Lung (tissue), 12 donors: ENCODE results near the gene FIGNL2. TPM values are rescaled to one million over a fixed set of nuclear protein-coding genes. Genes with fewer than 3 reads are reported as not detected.

ENCODE experiments used
- ATAC-seq: fragments of 200-7000 bp; cut with Tn5 transposase; one replicate; pipeline ENCODE4 v1.9.1; 2020; ENCODE audit warnings: moderate number of reproducible peaks; ENCODE audit not compliant: insufficient read depth, low FRiP score
- DNase-seq, 3 donors: peaks; one replicate each; pipeline ENCODE4 v3.0.0-alpha.2; 2013 to 2017
- H3K27ac ChIP-seq, 2 donors: one replicate each; pipeline ENCODE4 v1.5.1; 2013; ENCODE audit warnings: mild to moderate bottlenecking in 2 of 2, moderate library complexity in 2 of 2, control low read depth in 1 of 2, inconsistent platforms in 1 of 2, low read depth in 1 of 2, low read length in 1 of 2
- H3K27me3 ChIP-seq, 3 donors: one replicate each; pipeline ENCODE4 v1.5.1; 2013; ENCODE audit warnings: low read length in 2 of 3; ENCODE audit not compliant: control insufficient read depth in 3 of 3, insufficient read depth in 3 of 3
- H3K36me3 ChIP-seq, 4 donors: one replicate each; pipeline ENCODE4 v1.5.1; 2013; ENCODE audit warnings: low read length in 4 of 4, mild to moderate bottlenecking in 1 of 4, moderate library complexity in 1 of 4; ENCODE audit not compliant: control insufficient read depth in 4 of 4, insufficient read depth in 4 of 4
- H3K4me1 ChIP-seq, 5 donors: one replicate each; pipeline ENCODE4 v1.5.1; 2013; ENCODE audit warnings: low read length in 5 of 5, mild to moderate bottlenecking in 2 of 5, moderate library complexity in 1 of 5; ENCODE audit not compliant: control insufficient read depth in 5 of 5, insufficient read depth in 5 of 5
- H3K4me3 ChIP-seq: one replicate; pipeline ENCODE4 v1.5.1; 2013; ENCODE audit warnings: mild to moderate bottlenecking, control low read depth, moderate library complexity
- H3K9ac ChIP-seq, 2 donors: one replicate each; pipeline ENCODE4 v1.5.1; 2013; ENCODE audit warnings: low read length in 2 of 2, control low read depth in 1 of 2; ENCODE audit not compliant: insufficient read depth in 1 of 2
- H3K9me3 ChIP-seq, 4 donors: one replicate each; pipeline ENCODE4 v1.5.1; 2013; ENCODE audit warnings: low read length in 3 of 4, mild to moderate bottlenecking in 1 of 4, moderate library complexity in 1 of 4; ENCODE audit not compliant: control insufficient read depth in 4 of 4, insufficient read depth in 3 of 4
- WGBS, 2 donors: extraction: QIAGEN DNeasy Blood & Tissue Kit; methylation state at CpG; one replicate each; pipeline ENCODE4 v1.1.7; 2013; 5-methylcytosine and 5-hydroxymethylcytosine counted together
- polyA plus RNA-seq, 2 donors: library from polyadenylated mRNA; stranded (reverse); fragments of 200-250 nt; gene quantifications; one replicate each; pipeline ENCODE4 v1.2.1, GENCODE V29; 2013
- total RNA-seq, 2 donors: library from RNA; depleted of rRNA in 1 of 2; stranded (reverse); fragments of >200 nt in 1 of 2; gene quantifications; one replicate each; pipeline ENCODE4 v1.2.1, GENCODE V29; 2014 to 2021
- TF ChIP-seq, protein P1 (sequence below): IDR thresholded peaks from 2 replicates; pipeline ENCODE4 v1.5.1; 2012; ENCODE audit warnings: mild to moderate bottlenecking; ENCODE audit errors: control extremely low read depth, extremely low read depth
- donor health status: control.
- donor health status: control.
- donor health status: Bipolar disorder and iron deficiency.
- donor health status: healthy.
- donor health status: DM: yes; HTN: yes; CAD: no.

FIGNL2 gene
- total and polyA plus RNA-seq, 4 donors = 0.33 to 1.9 (median 0.80) TPM

DNA sequence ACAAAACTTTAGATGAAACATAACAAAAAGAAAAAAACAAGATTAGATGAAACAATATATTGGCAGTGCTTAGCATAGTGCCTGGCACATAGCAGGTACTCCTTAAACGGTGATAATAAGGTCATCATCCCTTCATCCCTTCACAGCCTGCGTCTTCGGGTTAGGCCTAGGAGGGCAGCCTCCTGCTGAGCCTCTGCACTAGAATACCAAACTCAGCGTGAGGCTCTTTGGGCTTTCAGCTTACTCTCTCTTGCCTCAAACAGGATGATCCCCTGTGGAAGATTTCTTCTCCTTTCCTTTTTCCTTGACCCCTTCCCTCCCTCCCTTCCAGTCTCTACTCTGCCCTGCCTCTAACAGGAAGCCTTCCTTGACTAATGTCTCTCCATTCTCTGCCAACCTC, 14.4 kb upstream of the FIGNL2 start:
- 87% methylated on average over 4 of the region's 4 CpGs for WGBS, 2 donors
- peaks cover 5 to 27% (median 12%) of the 10 kb centered on the region in 5 donors for H3K4me1 ChIP-seq
- no peak for ATAC-seq
- TF ChIP-seq, protein P1, sequence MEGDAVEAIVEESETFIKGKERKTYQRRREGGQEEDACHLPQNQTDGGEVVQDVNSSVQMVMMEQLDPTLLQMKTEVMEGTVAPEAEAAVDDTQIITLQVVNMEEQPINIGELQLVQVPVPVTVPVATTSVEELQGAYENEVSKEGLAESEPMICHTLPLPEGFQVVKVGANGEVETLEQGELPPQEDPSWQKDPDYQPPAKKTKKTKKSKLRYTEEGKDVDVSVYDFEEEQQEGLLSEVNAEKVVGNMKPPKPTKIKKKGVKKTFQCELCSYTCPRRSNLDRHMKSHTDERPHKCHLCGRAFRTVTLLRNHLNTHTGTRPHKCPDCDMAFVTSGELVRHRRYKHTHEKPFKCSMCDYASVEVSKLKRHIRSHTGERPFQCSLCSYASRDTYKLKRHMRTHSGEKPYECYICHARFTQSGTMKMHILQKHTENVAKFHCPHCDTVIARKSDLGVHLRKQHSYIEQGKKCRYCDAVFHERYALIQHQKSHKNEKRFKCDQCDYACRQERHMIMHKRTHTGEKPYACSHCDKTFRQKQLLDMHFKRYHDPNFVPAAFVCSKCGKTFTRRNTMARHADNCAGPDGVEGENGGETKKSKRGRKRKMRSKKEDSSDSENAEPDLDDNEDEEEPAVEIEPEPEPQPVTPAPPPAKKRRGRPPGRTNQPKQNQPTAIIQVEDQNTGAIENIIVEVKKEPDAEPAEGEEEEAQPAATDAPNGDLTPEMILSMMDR = no peak
- DNase-seq = no peak
- H3K27me3 ChIP-seq = no peaks in the 10 kb centered on the region
- H3K36me3 ChIP-seq = no peaks in the 10 kb centered on the region
- no peak overlapping the region for H3K9ac ChIP-seq
- H3K27ac ChIP-seq = no peak overlapping the region
- H3K4me3 ChIP-seq = no peak overlapping the region
- H3K9me3 ChIP-seq = peaks cover 0 to 2% (median 0%) of the 10 kb centered on the region in 4 donors

DNA sequence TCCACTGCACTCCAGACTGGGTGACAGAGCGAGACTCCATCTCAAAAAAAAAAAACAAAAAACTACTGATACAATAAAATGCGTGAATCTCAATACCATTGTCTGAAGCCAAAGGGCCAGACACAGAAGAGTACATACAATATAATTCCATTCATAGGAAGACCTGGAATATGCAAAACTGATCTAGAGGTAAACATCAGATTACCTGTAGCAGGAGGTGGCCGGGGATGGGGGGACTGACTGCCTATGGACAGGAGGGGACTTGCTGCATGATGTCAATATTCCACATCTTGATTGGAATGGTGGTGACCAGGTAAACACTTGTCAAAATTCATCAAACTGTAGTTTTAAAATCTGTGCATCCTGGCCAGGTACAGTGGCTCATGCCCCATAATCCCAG, 12.5 kb upstream of the FIGNL2 start:
- WGBS, 2 donors = 93 to 94% methylated on average over 3 of the region's 3 CpGs
- Histone ChIP-seq H3K27me3 (no peaks in the 10 kb centered on the region), H3K9ac (no peak overlapping the region), H3K4me3 (no peak overlapping the region), H3K36me3 (no peaks in the 10 kb centered on the region), H3K9me3 (peaks cover 0 to 2% (median 0%) of the 10 kb centered on the region in 4 donors), H3K4me1 (peaks cover 5 to 25% (median 12%) of the 10 kb centered on the region in 5 donors), H3K27ac (no peak overlapping the region)
- no peak for DNase-seq
- ATAC-seq = no peak
- TF ChIP-seq, protein P1 = no peak

DNA sequence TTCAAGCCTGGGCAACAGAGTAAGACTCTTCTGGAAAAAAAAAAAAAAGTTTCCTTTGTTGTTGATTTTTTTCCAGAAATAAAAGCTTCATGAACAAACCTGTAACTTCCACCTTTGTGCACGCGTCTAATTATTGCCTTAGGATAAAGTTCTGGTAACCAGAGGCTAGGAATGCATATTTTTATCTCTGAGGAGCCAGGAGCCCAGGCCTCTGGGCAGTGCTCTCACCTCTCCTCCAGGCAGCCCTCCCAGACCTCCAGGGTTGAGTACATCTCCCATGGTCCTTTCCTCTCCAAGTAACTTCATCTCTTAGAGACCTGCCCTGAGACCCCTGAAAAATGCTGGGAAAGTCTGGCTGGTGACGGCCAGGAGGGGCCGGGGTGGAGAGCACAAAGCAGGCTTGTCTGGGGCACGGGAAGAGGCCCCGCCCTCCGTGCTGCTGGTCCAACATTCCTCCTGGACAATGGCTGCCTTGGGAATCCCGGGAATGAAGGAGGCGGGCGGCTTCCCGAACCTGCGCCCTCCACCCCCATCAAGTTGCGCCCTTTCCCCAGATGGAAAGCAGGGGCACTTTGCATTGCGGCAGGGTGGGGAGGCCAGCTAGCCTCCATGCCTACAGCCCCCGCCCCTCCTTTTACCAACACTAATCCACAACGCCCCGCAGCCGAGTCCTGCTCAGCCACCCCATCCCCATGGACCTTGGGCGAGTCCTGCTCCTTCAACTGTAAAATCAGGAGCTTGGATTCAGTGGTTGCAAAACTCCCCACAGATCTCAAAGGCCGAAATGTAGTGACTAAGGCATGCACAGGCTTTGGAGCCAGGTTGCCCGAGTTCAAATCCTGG, 7.3 kb upstream of the FIGNL2 start:
- ATAC-seq (no peak), DNase-seq (peak; percentile 50 to 73 (median 60))
- no peaks in the 10 kb centered on the region for H3K36me3 ChIP-seq
- no peak overlapping the region for H3K4me3 ChIP-seq
- H3K27me3 ChIP-seq = no peaks in the 10 kb centered on the region
- peaks cover 0 to 8% (median 0%) of the 10 kb centered on the region in 5 donors for H3K4me1 ChIP-seq
- WGBS, 2 donors = 36 to 62% methylated on average over 21 of the region's 21 CpGs
- no peak overlapping the region for H3K27ac ChIP-seq
- TF ChIP-seq, protein P1 = no peak
- H3K9me3 ChIP-seq = peaks cover 0 to 2% (median 0%) of the 10 kb centered on the region in 4 donors
- H3K9ac ChIP-seq = no peak overlapping the region
